ENCODE data around the gene ACOT11. TPM values are rescaled to one million over a fixed set of nuclear protein-coding genes. Genes with fewer than 3 reads are reported as not detected.

The ACOT11 gene
- total and polyA plus RNA-seq, 4 experiments from 2014 or later, result 0.64 to 1.00 TPM; not detected in 2

DNA sequence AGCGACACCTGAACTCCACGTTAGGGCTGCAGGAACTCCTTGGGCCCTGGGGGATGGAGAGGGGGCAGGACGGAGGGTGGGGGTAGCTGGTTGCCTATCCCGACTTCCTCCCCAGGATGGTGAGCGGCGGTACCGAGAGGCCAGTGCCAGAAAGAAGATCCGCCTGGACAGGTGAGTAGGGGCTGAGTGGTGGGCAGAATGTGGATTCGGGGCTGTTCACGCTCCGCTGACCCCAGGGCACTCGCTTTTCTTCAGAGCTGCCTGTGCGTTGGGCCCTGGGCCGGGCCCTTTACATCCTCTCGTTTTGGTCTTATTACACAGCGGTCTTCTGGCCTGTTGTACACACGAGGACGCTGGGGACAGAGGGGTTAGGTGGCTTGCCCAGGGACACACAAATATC, 54.5 kb downstream of the ACOT11 start:
- H3K27ac Mint-ChIP-seq, result no peak overlapping the region
- H3K27me3 Mint-ChIP-seq, result no peaks in the 10 kb centered on the region
- H3K9me3 Mint-ChIP-seq, result no peaks in the 10 kb centered on the region
- no peak overlapping the region for H3K4me3 ChIP-seq (ENCODE audit: low read length in 2 of 2)
- H3K4me3 Mint-ChIP-seq, result no peak overlapping the region
- DNase-seq, result no peak
- no peaks in the 10 kb centered on the region for H3K36me3 Mint-ChIP-seq
- H3K27me3 ChIP-seq (ENCODE audit: insufficient read depth, low read length), result no peaks in the 10 kb centered on the region
- H3K4me1 ChIP-seq (ENCODE audit: insufficient read depth, low read length), result peaks cover 14% of the 10 kb centered on the region
- no peaks in the 10 kb centered on the region for H3K36me3 ChIP-seq (ENCODE audit: insufficient read depth, low read length)
- peaks cover 10 to 15% (median 12%) of the 10 kb centered on the region in 4 donors for H3K4me1 Mint-ChIP-seq
- no peak overlapping the region for H3K27ac ChIP-seq (ENCODE audit: low read depth, low read length)
- intact Hi-C loops (cut with micrococcal nuclease), result no loop called here
- H3K9me3 ChIP-seq (ENCODE audit: control insufficient read depth in 1 of 2, low read length in 2 of 2), result no peaks in the 10 kb centered on the region
- CTCF ChIA-PET (ENCODE audit: partially characterized antibody), result no interaction called here
- POLR2A ChIA-PET (ENCODE audit: partially characterized antibody), result no interaction called here

DNA sequence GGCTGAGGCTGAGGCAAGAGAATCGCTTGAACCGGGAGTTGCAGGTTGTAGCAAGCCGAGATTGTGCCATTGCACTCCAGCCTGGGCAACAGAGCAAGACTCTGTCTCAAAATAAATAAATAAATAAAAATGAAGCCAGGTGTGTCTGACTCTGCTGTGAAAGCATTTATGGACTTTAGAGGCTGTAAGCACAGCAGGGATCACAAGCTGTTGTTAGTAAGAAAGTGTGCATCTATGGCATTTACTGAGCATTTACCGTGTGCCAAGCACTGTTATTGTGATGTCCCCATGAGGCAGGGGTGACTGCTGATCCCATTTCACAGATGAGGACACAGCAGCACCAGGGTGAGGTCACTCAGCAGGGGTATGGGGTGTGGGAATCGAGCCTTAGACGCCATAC, 55.2 kb downstream of the ACOT11 start:
- Mint-ChIP-seq H3K27ac (no peak overlapping the region), H3K4me3 (no peak overlapping the region), H3K4me1 (peaks cover 10 to 15% (median 12%) of the 10 kb centered on the region in 4 donors), H3K9me3 (no peaks in the 10 kb centered on the region), H3K27me3 (no peaks in the 10 kb centered on the region), H3K36me3 (no peaks in the 10 kb centered on the region)
- ChIA-PET CTCF (ENCODE audit: partially characterized antibody) (interaction anchor here (1.6 kb wide), 1 partner anchor 7 kb away, joined by 4 read pairs; no protein-coding TSS in a partner anchor), POLR2A (ENCODE audit: partially characterized antibody) (no interaction called here)
- Histone ChIP-seq H3K36me3 (ENCODE audit: insufficient read depth, low read length) (no peaks in the 10 kb centered on the region), H3K27ac (ENCODE audit: low read depth, low read length) (no peak overlapping the region), H3K4me1 (ENCODE audit: insufficient read depth, low read length) (peaks cover 14% of the 10 kb centered on the region), H3K27me3 (ENCODE audit: insufficient read depth, low read length) (no peaks in the 10 kb centered on the region), H3K9me3 (ENCODE audit: control insufficient read depth in 1 of 2, low read length in 2 of 2) (no peaks in the 10 kb centered on the region), H3K4me3 (ENCODE audit: low read length in 2 of 2) (no peak overlapping the region)
- no peak for DNase-seq
- intact Hi-C loops (cut with micrococcal nuclease), result no loop called here

DNA sequence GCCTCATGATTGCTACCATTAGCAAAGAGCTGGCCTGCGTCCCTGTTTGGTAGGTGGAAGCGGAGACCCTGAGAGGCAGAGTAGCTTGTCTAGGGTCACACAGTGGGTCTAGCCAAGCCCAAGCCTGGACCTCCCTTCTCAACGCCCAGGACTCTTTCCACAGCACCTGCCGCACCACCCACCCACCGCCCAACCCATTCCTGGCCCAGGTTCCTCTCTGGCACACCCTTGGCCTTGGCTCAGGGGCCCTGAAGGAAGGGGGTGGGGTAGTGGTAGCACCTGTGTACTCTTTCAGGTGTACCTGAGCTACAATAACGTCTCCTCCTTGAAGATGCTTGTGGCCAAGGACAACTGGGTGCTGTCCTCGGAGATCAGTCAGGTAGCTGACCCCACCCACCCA, 56.0 kb downstream of the ACOT11 start:
- DNase-seq, result no peak
- Histone ChIP-seq H3K4me1 (ENCODE audit: insufficient read depth, low read length) (peaks cover 14% of the 10 kb centered on the region), H3K4me3 (ENCODE audit: low read length in 2 of 2) (no peak overlapping the region), H3K36me3 (ENCODE audit: insufficient read depth, low read length) (no peaks in the 10 kb centered on the region), H3K27ac (ENCODE audit: low read depth, low read length) (no peak overlapping the region), H3K9me3 (ENCODE audit: control insufficient read depth in 1 of 2, low read length in 2 of 2) (no peaks in the 10 kb centered on the region), H3K27me3 (ENCODE audit: insufficient read depth, low read length) (no peaks in the 10 kb centered on the region)
- ChIA-PET CTCF (ENCODE audit: partially characterized antibody) (interaction anchor here (1.0 to 1.6 kb wide), 2 partner anchors 8 to 10 kb away, joined by 3 to 4 read pairs; no protein-coding TSS in a partner anchor), POLR2A (ENCODE audit: partially characterized antibody) (no interaction called here)
- H3K9me3 Mint-ChIP-seq, result no peaks in the 10 kb centered on the region
- intact Hi-C loops (cut with micrococcal nuclease), result no loop called here
- peak overlapping the region in 5 of 7 donors; percentile 31 to 82 (median 61) for H3K27ac Mint-ChIP-seq
- H3K27me3 Mint-ChIP-seq, result no peaks in the 10 kb centered on the region
- peaks cover 10 to 15% (median 12%) of the 10 kb centered on the region in 4 donors for H3K4me1 Mint-ChIP-seq
- no peak overlapping the region for H3K4me3 Mint-ChIP-seq
- no peaks in the 10 kb centered on the region for H3K36me3 Mint-ChIP-seq

DNA sequence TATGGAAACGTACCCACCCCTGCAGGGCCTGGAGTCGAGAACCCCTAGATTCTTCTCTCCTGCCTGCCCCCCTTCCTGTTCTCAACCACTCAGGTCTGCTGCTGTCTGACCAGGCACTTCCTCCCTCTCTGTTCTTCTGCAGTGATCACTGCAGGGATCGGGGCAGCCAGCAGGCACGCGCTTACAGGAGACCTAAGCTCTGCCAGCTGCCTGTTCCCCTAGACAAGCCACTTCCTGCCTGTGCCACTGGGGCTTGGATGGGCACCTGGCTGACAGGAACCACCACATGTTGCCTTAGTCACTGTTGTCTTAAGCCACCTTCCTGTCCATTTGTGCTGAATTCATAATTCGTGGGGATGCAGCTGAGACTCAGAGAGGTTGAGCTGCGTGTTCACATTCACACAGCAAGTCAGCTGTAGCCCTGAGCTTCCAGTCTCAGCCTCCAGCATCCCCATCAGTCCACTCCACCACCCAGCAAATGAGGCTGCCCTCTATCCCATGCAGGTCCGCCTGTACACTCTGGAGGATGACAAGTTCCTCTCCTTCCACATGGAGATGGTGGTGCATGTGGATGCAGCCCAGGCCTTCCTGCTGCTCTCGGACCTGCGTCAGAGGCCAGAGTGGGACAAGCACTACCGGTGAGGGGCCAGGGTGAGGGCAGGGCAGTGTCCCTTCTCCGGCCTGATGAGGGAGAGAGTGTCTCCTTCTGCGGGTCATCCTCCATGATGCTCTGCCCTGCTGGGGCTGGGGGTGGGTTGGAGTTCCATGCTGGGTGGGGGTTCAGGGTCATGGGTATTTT, 56.7 kb downstream of the ACOT11 start:
- Histone ChIP-seq H3K27me3 (ENCODE audit: insufficient read depth, low read length) (no peaks in the 10 kb centered on the region), H3K4me1 (ENCODE audit: insufficient read depth, low read length) (peaks cover 14% of the 10 kb centered on the region), H3K4me3 (ENCODE audit: low read length in 2 of 2) (no peak overlapping the region), H3K36me3 (ENCODE audit: insufficient read depth, low read length) (no peaks in the 10 kb centered on the region), H3K27ac (ENCODE audit: low read depth, low read length) (no peak overlapping the region), H3K9me3 (ENCODE audit: control insufficient read depth in 1 of 2, low read length in 2 of 2) (no peaks in the 10 kb centered on the region)
- Mint-ChIP-seq H3K9me3 (no peaks in the 10 kb centered on the region), H3K36me3 (no peaks in the 10 kb centered on the region), H3K27ac (peak overlapping the region; percentile 31 to 85 (median 57)), H3K27me3 (no peaks in the 10 kb centered on the region), H3K4me3 (peak overlapping the region in 2 of 8 donors; percentile 22 to 49), H3K4me1 (peaks cover 10 to 15% (median 12%) of the 10 kb centered on the region in 4 donors)
- ChIA-PET POLR2A (ENCODE audit: partially characterized antibody) (no interaction called here), CTCF (ENCODE audit: partially characterized antibody) (interaction anchor here (1.0 to 1.6 kb wide), 2 partner anchors 9 to 10 kb away, joined by 3 to 4 read pairs; no protein-coding TSS in a partner anchor)
- peak in 4 of 5 donors; percentile 8 to 28 (median 20) for DNase-seq
- intact Hi-C loops (cut with micrococcal nuclease), result no loop called here

DNA sequence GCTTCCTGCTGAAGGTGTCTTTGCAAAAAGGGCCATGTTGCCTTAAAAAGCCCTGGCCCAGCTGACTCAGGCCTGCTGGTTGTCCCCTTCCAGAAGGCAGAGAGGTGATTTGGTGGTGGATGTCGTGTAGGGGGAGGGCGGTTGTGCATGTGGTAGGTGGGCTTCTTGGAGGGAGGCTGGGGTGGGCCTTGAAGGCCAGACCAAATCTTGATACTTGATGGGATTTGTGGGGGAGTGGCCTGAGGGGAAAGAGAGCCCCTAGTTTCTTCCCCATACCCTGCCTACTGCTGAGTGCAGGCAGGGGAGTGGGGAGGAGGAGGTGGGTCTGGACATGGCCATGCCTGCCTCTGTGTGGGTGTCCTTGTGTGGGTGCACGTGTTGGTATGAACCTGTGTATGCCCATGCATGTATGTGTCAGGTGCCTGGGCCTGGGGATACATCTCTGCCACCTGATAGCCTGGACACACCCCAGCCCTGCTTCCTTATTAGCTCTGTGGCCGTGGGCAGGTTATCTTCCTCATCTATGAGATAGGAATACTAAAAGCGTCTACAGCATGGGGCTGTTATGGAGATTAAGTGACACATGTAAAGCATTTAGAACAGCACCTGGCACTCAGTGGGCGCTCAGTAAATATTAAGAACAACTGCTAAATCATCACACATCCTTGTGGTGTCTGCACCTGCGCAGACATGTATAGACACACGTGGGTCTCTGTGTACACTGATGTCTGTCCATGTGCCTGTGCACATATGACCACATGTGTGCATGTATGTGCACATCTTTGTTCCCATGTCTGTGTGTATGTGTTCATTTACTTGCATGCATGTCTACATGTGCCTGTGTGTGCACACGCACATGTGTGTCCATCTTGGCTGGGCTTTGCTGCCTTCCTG, 58.3 kb downstream of the ACOT11 start:
- H3K4me1 ChIP-seq (ENCODE audit: insufficient read depth, low read length), result peaks cover 14% of the 10 kb centered on the region
- Mint-ChIP-seq H3K9me3 (no peaks in the 10 kb centered on the region), H3K4me1 (peaks cover 10 to 15% (median 12%) of the 10 kb centered on the region in 4 donors), H3K4me3 (peak overlapping the region in 1 of 8 donors; percentile 43), H3K36me3 (no peaks in the 10 kb centered on the region), H3K27ac (peak overlapping the region in 2 of 7 donors; percentile 23 to 73), H3K27me3 (no peaks in the 10 kb centered on the region)
- CTCF ChIA-PET (ENCODE audit: partially characterized antibody), result no interaction called here
- no peak for DNase-seq
- H3K27ac ChIP-seq (ENCODE audit: low read depth, low read length), result no peak overlapping the region
- POLR2A ChIA-PET (ENCODE audit: partially characterized antibody), result no interaction called here
- no peaks in the 10 kb centered on the region for H3K27me3 ChIP-seq (ENCODE audit: insufficient read depth, low read length)
- no peaks in the 10 kb centered on the region for H3K36me3 ChIP-seq (ENCODE audit: insufficient read depth, low read length)
- intact Hi-C loops (cut with micrococcal nuclease), result no loop called here
- no peaks in the 10 kb centered on the region for H3K9me3 ChIP-seq (ENCODE audit: control insufficient read depth in 1 of 2, low read length in 2 of 2)
- H3K4me3 ChIP-seq (ENCODE audit: low read length in 2 of 2), result no peak overlapping the region

DNA sequence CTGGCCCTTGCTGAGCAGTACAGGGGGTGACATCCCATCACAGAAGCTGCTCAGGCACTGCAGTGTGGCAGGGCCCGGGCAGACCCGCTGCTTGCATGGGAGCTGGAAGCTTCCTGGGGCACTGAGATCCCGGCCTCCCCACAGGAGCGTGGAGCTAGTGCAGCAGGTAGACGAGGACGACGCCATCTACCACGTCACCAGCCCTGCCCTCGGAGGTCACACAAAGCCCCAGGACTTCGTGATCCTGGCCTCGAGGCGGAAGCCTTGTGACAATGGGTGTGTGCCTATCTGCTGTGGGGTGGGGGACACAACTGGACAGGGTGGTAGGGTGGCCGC, 58.9 kb downstream of the ACOT11 start:
- H3K27me3 ChIP-seq (ENCODE audit: insufficient read depth, low read length), result no peaks in the 10 kb centered on the region
- Mint-ChIP-seq H3K4me1 (peaks cover 10 to 15% (median 12%) of the 10 kb centered on the region in 4 donors), H3K27me3 (no peaks in the 10 kb centered on the region), H3K4me3 (no peak overlapping the region), H3K27ac (no peak overlapping the region), H3K36me3 (no peaks in the 10 kb centered on the region), H3K9me3 (no peaks in the 10 kb centered on the region)
- H3K4me1 ChIP-seq (ENCODE audit: insufficient read depth, low read length), result peaks cover 14% of the 10 kb centered on the region
- H3K27ac ChIP-seq (ENCODE audit: low read depth, low read length), result no peak overlapping the region
- ChIA-PET CTCF (ENCODE audit: partially characterized antibody) (no interaction called here), POLR2A (ENCODE audit: partially characterized antibody) (no interaction called here)
- intact Hi-C loops (cut with micrococcal nuclease), result no loop called here
- H3K4me3 ChIP-seq (ENCODE audit: low read length in 2 of 2), result no peak overlapping the region
- H3K9me3 ChIP-seq (ENCODE audit: control insufficient read depth in 1 of 2, low read length in 2 of 2), result no peaks in the 10 kb centered on the region
- no peaks in the 10 kb centered on the region for H3K36me3 ChIP-seq (ENCODE audit: insufficient read depth, low read length)
- no peak for DNase-seq

DNA sequence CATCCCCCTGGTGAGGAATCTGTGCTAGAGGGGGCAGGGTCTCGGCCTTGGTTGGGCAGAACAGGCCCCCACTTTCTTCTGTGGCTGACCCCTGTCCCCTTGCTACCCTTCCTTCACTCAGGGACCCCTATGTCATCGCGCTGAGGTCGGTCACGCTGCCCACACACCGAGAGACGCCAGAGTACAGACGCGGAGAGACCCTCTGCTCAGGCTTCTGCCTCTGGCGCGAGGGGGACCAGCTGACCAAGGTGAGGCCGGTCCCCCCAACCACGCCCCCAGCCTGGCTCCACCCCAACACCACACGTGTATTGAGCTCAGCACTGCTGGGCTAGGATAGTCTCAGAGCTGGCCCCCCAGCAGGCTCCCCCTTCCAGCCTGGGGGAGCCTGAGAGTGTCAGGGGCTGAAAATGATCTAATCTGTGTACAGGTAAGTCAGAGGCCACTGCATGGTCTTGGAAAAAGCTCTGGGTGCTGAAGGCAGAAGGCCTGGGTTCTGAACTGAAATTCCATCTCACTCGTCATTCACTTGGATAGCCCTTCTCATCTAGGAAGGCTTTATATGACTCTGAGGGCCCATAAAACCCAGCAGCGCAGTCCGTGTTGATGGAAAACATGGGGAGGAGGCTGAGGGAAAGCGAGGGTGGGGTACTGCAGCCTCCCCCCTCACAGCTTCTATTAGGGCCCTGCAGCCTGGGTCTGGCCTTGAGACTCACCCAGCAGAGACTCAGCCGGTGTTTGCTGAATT, 60.0 kb downstream of the ACOT11 start:
- Histone ChIP-seq H3K27ac (ENCODE audit: low read depth, low read length) (no peak overlapping the region), H3K27me3 (ENCODE audit: insufficient read depth, low read length) (no peaks in the 10 kb centered on the region), H3K4me1 (ENCODE audit: insufficient read depth, low read length) (peaks cover 14% of the 10 kb centered on the region), H3K36me3 (ENCODE audit: insufficient read depth, low read length) (no peaks in the 10 kb centered on the region), H3K9me3 (ENCODE audit: control insufficient read depth in 1 of 2, low read length in 2 of 2) (no peaks in the 10 kb centered on the region), H3K4me3 (ENCODE audit: low read length in 2 of 2) (no peak overlapping the region)
- Mint-ChIP-seq H3K4me1 (peaks cover 10 to 15% (median 12%) of the 10 kb centered on the region in 4 donors), H3K36me3 (no peaks in the 10 kb centered on the region), H3K9me3 (no peaks in the 10 kb centered on the region), H3K27me3 (no peaks in the 10 kb centered on the region), H3K27ac (no peak overlapping the region), H3K4me3 (no peak overlapping the region)
- ChIA-PET POLR2A (ENCODE audit: partially characterized antibody) (no interaction called here), CTCF (ENCODE audit: partially characterized antibody) (no interaction called here)
- intact Hi-C loops (cut with micrococcal nuclease), result no loop called here
- DNase-seq, result no peak

Measured in CD4-positive, alpha-beta memory T cell (primary cell).